ENCODE data around the gene TLE5. TPM values are rescaled to one million over a fixed set of nuclear protein-coding genes. Genes with fewer than 3 reads are reported as not detected.

TLE5 gene
- total and polyA plus RNA-seq, 7 donors: 561 to 714 (median 588) TPM

GRCh38 chr19:3107658-3108057 is 45.4 kb upstream of the TLE5 start:
- H3K9me3 ChIP-seq: no peaks in the 10 kb centered on the region
- no peak overlapping the region for H3K27ac ChIP-seq
- no peak overlapping the region for H3K4me3 ChIP-seq
- H3K27me3 ChIP-seq: no peaks in the 10 kb centered on the region
- H3K4me1 ChIP-seq: peaks cover 0 to 33% (median 21%) of the 10 kb centered on the region in 4 donors
- TF ChIP-seq EP300 (IDR thresholded peaks at IDR 0.05) (no peak), POLR2A (IDR thresholded peaks at IDR 0.05) (no peak), POLR2AphosphoS5 (IDR thresholded peaks at IDR 0.05) (no peak), CTCF (IDR thresholded peaks at IDR 0.05) (no peak)
- peaks cover 0 to 19% (median 2%) of the 10 kb centered on the region in 4 donors for H3K36me3 ChIP-seq
- WGBS, 2 donors: 30 to 82% methylated on average over 7 of the region's 7 CpGs
- intact Hi-C loops (cut with DNase I): no loop called here
- DNase-seq: no peak

GRCh38 chr19:3106509-3107141 is 44.3 kb upstream of the TLE5 start:
- Histone ChIP-seq H3K27me3 (no peaks in the 10 kb centered on the region), H3K36me3 (peaks cover 0 to 17% (median 2%) of the 10 kb centered on the region in 4 donors), H3K27ac (no peak overlapping the region), H3K4me3 (no peak overlapping the region), H3K4me1 (peaks cover 0 to 42% (median 23%) of the 10 kb centered on the region in 4 donors), H3K9me3 (no peaks in the 10 kb centered on the region)
- TF ChIP-seq POLR2A (IDR thresholded peaks at IDR 0.05) (no peak), POLR2AphosphoS5 (IDR thresholded peaks at IDR 0.05) (no peak)
- WGBS, 2 donors: 83 to 89% methylated on average over 17 of the region's 17 CpGs
- intact Hi-C loops (cut with DNase I): no loop called here
- no peak for DNase-seq

- Histone ChIP-seq H3K27me3 (no peaks in the 10 kb centered on the region), H3K36me3 (peaks cover 0 to 10% (median 2%) of the 10 kb centered on the region in 4 donors), H3K9me3 (no peaks in the 10 kb centered on the region), H3K4me1 (peaks cover 0 to 50% (median 29%) of the 10 kb centered on the region in 4 donors), H3K27ac (peak overlapping the region in 1 of 4 donors; percentile 18), H3K4me3 (no peak overlapping the region)
- TF ChIP-seq CTCF (IDR thresholded peaks at IDR 0.05): no peak
- no peak for TF ChIP-seq POLR2A (IDR thresholded peaks at IDR 0.05)
- no peak for TF ChIP-seq EP300 (IDR thresholded peaks at IDR 0.05)
- no peak for TF ChIP-seq POLR2AphosphoS5 (IDR thresholded peaks at IDR 0.05)
- 75 to 86% methylated on average over 33 of the region's 33 CpGs for WGBS, 2 donors
- no peak for DNase-seq
- intact Hi-C loops (cut with DNase I): loop anchor here (2.0 kb wide), 1 partner anchor 143 kb away; no protein-coding TSS in a partner anchor
These were observed 43.6 kb upstream of the TLE5 start for GRCh38 chr19:3105641-3106508.

GRCh38 chr19:3104708-3104983 is 42.4 kb upstream of the TLE5 start:
- Histone ChIP-seq H3K27ac (peak overlapping the region in 2 of 4 donors; percentile 22 to 64), H3K27me3 (no peaks in the 10 kb centered on the region), H3K4me3 (no peak overlapping the region), H3K9me3 (no peaks in the 10 kb centered on the region), H3K36me3 (no peaks in the 10 kb centered on the region), H3K4me1 (peaks cover 0 to 62% (median 41%) of the 10 kb centered on the region in 4 donors)
- DNase-seq: no peak
- TF ChIP-seq EP300 (IDR thresholded peaks at IDR 0.05): no peak
- TF ChIP-seq CTCF (IDR thresholded peaks at IDR 0.05): no peak
- no peak for TF ChIP-seq POLR2A (IDR thresholded peaks at IDR 0.05)
- TF ChIP-seq POLR2AphosphoS5 (IDR thresholded peaks at IDR 0.05): no peak
- intact Hi-C loops (cut with DNase I): loop anchor here (1.0 to 2.0 kb wide), 2 partner anchors 28 to 142 kb away; no protein-coding TSS in a partner anchor
- 43 to 48% methylated on average over 10 of the region's 10 CpGs for WGBS, 2 donors

All from sigmoid colon (tissue), 7 donors.